Osteocyte (in vitro differentiated cells): ENCODE measurements around the gene ANKRD63. TPM values are rescaled to one million over a fixed set of nuclear protein-coding genes. Genes with fewer than 3 reads are reported as not detected.

ENCODE experiments used
- DNase-seq: peaks from one replicate; pipeline ENCODE4 v3.0.0; 2021; ENCODE audit warnings: mixed read lengths; ENCODE audit not compliant: unreplicated experiment; ENCODE audit errors: extremely low spot score
- H3K27ac Mint-ChIP-seq: one replicate; pipeline ENCODE4 v1.8.0; 2021; ENCODE audit warnings: mild to moderate bottlenecking, mixed read lengths; ENCODE audit not compliant: unreplicated experiment
- H3K27me3 Mint-ChIP-seq: one replicate; pipeline ENCODE4 v1.8.0; 2021; ENCODE audit warnings: mixed read lengths; ENCODE audit not compliant: unreplicated experiment
- H3K36me3 Mint-ChIP-seq: one replicate; pipeline ENCODE4 v1.8.0; 2021; ENCODE audit warnings: mixed read lengths; ENCODE audit not compliant: unreplicated experiment
- H3K4me1 Mint-ChIP-seq: one replicate; pipeline ENCODE4 v1.8.0; 2021; ENCODE audit warnings: mixed read lengths; ENCODE audit not compliant: unreplicated experiment
- H3K4me3 Mint-ChIP-seq: one replicate; pipeline ENCODE4 v1.8.0; 2021; ENCODE audit warnings: mild to moderate bottlenecking, moderate library complexity, mixed read lengths; ENCODE audit not compliant: unreplicated experiment
- H3K9me3 Mint-ChIP-seq: one replicate; pipeline ENCODE4 v1.8.0; 2021; ENCODE audit warnings: mixed read lengths; ENCODE audit not compliant: unreplicated experiment
- CTCF ChIP-seq: fragments of 200-600 bp; sonication (generic); IDR thresholded peaks from 2 replicates; pipeline ENCODE4 v1.5.0; 2021; ENCODE audit warnings: antibody characterized with exemption, mild to moderate bottlenecking, moderate library complexity
- total RNA-seq: library from RNA; stranded (reverse); gene quantifications from 2 replicates; pipeline ENCODE4 v1.2.1, GENCODE V29; 2021

The ANKRD63 gene
- total RNA-seq, 1 donor from 2014 or later: 0.30 TPM

- H3K36me3 Mint-ChIP-seq: no peaks in the 10 kb centered on the region
- no peak overlapping the region for H3K4me3 Mint-ChIP-seq
- TF ChIP-seq CTCF: no peak
- H3K4me1 Mint-ChIP-seq: no peaks in the 10 kb centered on the region
- DNase-seq: no peak
- H3K27ac Mint-ChIP-seq: no peak overlapping the region
- peaks cover 7% of the 10 kb centered on the region for H3K9me3 Mint-ChIP-seq
- H3K27me3 Mint-ChIP-seq: peaks cover 10% of the 10 kb centered on the region
These were observed 13.8 kb upstream of the ANKRD63 start for GRCh38 chr15:40296561-40297230.

- Mint-ChIP-seq H3K36me3 (no peaks in the 10 kb centered on the region), H3K9me3 (peaks cover 7% of the 10 kb centered on the region), H3K27ac (no peak overlapping the region), H3K4me1 (no peaks in the 10 kb centered on the region), H3K4me3 (no peak overlapping the region), H3K27me3 (peaks cover 10% of the 10 kb centered on the region)
- no peak for DNase-seq
- no peak for TF ChIP-seq CTCF
These were observed 13.2 kb upstream of the ANKRD63 start for GRCh38 chr15:40295877-40296560.

GRCh38 chr15:40295297-40295696, 12.4 kb upstream of the ANKRD63 start:
- H3K9me3 Mint-ChIP-seq: peaks cover 7% of the 10 kb centered on the region
- H3K4me3 Mint-ChIP-seq: no peak overlapping the region
- no peak overlapping the region for H3K27ac Mint-ChIP-seq
- no peaks in the 10 kb centered on the region for H3K36me3 Mint-ChIP-seq
- TF ChIP-seq CTCF: no peak
- H3K27me3 Mint-ChIP-seq: peaks cover 7% of the 10 kb centered on the region
- H3K4me1 Mint-ChIP-seq: peaks cover 2% of the 10 kb centered on the region
- no peak for DNase-seq

GRCh38 chr15:40293905-40294895, 11.3 kb upstream of the ANKRD63 start:
- H3K27ac Mint-ChIP-seq: no peak overlapping the region
- H3K36me3 Mint-ChIP-seq: no peaks in the 10 kb centered on the region
- no peak overlapping the region for H3K4me3 Mint-ChIP-seq
- no peak for DNase-seq
- H3K27me3 Mint-ChIP-seq: peaks cover 7% of the 10 kb centered on the region
- peaks cover 2% of the 10 kb centered on the region for H3K4me1 Mint-ChIP-seq
- TF ChIP-seq CTCF: no peak
- peaks cover 2% of the 10 kb centered on the region for H3K9me3 Mint-ChIP-seq
